Activated CD4-positive, alpha-beta T cell treated with anti-CD3 and anti-CD28 coated beads for 4 hours (primary cell): ENCODE data around the gene IGF2R.

Experiments used
- DNase-seq, 2 donors: peaks; one replicate each; pipeline ENCODE4 v3.0.0-alpha.2; 2020

Gene IGF2R

DNA sequence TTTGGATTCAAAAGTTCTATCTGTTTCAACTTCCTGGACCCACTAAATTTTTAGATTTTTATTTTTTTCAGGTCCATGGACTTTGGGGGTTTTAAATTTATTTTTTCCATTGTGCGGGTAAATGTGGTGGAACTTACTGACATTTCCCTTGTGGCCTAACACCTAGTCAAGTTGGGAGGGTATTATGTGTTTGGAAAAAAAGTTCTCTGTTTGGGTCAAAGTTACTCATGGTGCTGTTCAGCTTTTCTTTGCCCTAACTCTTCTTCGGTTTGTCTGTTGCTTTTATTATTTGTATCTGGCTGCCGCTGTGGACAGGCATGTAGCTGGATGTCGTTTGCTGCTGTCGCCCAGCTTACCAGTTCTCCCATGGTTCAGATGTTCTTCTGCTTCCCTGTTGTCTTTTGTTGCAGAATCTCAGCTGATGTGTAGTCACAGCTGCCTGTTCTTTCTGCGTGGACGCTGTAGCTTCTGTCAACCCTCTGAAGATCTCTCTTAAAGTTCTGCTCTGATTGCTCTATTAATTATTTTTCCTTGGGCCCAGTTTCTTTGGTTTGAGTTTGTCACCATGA is 7.9 kb downstream of the IGF2R start:
- DNase-seq: no peak

DNA sequence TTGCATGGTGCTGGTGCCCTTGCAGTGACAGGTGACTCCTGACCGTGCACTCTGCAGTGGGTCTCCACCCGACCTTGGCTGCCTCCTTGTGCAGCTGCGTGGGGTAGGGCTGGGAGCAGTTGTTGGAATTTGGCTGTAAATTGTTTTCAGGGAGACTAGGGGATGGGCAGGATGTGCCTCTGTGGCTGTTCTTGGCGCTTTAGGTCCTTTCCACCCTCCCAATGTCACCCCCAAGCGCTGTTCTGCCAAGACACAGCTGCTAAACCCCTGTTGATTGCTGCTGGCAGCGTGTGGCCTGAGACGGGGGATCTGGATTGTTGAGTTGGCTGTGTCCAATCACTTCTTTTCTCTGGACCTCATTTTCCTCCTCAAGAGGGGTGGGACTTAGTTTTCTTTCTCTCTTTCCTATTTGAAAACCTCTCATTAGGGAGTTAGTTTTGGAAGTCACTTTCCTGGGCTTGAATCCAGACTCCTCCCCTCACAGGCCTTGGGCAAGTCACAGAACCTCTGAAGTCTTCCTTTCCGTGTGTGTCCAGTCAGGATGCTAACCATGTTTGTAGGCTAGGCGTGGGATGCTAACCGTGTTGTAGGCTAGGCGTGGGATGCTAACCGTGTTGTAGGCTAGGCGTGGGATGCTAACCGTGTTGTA is 8.5 kb downstream of the IGF2R start:
- DNase-seq: no peak

DNA sequence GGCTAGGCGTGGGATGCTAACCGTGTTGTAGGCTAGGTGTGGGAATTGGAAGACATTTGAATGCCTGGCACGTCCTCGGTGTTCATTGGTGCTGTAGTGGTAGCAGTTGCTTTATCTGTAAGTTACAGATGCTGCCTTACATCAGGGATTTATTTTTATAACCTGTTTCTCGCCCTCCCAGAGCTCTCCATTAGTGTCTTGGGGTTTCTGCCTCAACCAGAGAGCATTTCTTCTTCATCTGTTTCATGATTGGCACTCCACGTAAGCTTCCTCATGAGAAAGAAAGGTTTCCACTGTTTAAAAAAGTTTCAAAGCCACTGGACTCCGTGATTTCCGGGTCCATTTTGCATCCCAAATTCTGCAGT is 9.0 kb downstream of the IGF2R start:
- DNase-seq: no peak

DNA sequence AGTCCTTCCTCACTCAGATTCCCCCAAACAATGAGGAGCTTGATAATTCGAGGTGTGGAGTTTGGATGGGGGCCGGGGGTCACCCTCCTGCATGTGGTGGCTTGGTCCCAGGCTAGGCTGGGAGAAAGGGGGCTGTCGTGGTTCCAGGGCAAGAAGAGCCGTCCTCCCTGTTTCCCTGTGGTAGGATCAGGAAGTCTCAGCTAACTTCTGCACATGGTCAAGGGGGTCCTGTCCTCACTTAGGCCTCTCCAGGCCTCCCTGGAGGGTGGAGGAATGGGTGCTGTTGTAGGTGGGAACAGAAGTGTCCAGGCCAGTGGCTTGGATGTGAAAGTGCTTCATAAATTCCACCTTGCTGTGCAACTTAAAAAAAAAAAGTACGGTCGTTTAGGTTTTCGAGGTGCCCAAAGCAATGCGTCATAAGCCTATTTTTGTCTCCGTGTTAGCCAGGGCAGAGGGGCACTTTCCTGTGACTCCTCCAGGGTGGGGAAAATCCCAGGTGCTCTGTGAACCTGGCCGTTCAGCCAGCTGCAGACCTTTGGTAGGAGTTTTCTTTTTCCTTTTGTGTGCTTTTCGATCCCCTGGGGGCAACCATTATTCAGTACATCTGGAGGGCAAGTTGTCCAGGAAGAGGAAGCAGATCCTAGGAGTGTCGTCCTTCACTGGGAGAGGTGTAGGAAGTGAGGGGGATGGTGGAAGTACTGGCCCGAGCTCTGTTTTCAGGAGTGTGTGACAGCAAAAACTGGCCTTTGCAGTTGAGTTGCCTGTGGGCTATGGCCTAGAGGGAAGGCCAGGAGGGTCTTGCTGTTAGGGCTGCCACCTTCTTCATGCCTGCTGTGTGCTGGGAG is 9.6 kb downstream of the IGF2R start:
- peak; percentile 43 to 45 for DNase-seq

DNA sequence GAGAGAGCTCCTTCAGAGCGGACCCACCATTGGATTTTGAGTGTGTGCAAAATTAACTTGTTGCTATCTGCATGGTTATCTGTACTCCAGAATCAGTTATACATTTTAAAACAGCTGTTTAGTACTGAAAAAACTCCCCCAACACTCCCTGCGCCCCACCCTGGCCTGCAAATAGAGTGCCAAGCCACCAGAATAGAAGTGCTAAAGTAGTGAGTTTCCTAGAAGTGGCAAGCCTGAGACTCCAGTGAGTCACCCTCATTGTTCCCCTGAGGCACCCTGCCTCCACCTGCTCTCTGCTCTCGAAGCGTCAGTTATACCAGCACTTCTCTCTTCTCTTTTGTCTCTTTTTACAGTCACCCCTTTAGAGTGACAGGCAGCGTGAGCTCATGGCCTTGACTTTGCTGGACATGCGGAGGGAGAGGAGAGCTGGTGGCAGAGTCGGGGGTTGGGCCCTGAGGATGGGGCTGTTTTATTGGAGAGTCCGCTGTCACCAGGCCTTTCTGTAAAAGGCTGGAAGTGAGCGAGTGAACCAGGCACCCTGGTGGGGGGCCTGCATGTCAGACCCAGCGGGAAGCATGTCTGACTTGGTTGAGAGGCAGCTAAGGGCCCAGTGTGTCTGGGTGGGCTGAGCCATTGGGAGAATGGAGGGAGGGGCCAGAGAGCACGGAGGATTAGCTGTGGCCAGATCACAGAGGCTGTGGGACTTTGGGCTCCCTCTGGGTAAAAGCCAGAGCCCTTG is 10.4 kb downstream of the IGF2R start:
- peak; percentile 63 to 66 for DNase-seq

DNA sequence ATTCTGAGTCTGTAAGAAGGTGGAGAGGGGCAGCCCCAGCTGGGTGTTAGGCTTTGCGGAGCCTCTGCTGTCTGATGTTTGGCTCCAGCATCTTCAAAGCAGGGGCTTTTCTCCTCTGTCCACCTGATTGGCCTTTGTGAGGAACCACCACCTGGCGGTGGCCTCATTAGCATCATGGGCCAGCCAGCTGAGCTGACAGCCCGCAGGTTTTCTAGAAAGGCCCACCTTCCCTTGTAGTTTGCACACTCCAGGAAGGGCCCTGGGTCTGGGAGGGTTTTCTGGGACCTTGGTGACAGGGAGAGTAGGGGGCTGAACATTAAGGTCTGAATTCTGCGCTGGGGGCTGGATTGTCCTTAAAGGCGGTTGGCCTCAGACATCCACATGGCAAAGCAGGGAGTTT is 11.6 kb downstream of the IGF2R start:
- DNase-seq: no peak

DNA sequence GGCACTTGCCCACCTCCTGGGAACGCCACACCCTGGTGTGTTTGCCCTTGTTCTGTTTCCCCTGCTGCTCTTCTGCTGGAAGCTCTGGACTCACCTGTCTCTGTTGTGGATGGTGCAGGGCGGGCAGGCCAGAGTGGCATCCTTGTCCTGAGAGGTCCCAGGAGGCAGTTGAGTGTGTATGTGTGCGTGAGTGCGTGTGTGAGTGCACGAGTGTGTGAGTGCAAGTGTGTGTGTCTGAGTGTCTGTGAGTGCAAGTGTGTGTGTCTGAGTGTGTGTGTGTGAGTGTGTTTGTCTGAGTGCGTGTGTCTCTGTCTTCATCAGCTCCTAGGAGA is 12.2 kb downstream of the IGF2R start:
- DNase-seq: no peak

DNA sequence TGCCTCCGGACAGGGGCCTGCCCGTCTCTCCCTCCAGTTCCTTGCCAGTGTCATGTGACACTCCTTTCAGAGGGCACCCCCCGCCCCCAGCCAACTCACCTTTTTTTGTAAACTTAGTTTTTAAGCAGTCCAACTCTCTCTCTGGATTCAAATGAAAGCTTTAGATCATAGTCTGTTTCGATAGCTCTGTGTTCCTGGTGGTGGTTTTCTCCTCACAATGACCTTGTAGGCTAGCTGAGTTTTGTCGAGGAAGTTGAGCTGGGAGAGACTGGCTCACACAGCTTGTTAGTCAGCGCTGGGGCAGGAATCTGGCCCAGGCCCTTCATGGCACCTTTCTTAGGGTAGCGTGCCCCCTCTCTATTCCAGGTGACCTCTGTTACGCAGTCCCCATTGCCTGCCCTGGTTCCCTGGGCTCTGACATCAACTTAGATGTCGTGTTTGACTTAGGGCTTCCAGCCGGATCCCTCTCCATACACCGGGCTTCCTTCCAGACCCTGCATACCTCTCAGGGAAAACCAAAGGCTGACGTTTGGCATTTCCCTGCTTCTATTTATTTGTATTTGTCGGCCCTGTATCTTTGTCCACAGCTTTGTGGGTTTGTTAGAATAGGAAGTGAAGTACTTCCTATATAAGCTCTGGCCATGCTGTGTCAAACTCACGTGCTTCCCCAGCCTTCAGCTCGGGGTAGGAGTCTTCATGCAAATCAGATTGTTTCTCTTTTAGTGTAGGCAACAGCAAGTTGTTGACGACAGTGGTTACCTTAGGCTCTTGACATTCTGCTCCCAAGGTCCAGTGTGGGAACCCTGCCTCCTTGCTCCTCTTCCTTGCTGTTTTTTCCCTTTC is 12.7 kb downstream of the IGF2R start:
- peak; percentile 40 to 49 for DNase-seq

DNA sequence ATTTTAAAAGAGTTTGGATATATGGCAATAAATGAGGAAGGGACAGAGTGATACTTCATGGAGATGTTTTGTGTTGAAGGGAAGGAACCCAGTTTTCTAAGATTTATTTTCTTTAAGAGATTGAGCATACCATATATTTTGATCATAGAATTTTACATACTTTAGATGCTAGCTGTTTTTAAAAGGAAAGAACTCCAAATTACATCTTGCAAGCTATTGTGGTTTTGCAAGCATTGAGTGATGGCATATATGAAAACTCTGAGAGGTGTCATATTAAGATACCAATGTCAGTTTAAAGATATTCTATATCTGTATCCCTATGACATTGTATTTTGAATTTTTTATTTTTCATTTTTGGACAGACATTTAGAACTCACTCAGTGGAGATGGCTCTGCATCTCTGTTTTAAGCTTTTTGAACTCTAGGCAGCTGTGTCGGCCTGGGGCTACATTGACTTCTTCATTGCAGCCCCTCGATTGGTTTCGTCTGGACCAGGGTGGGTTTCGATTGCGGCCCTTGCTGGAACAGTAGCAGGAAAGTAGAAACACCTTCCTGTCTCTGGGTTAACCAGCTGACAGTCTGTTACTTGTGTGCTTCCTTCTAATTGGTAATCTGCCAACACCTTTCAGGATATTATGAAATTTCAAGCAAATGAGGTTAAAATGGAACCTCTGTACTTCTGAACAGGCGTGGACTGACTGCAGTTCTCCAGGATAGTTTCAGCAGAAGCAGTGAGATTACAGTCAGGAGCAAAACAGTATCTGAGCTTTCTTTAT is 14.0 kb downstream of the IGF2R start:
- no peak for DNase-seq

DNA sequence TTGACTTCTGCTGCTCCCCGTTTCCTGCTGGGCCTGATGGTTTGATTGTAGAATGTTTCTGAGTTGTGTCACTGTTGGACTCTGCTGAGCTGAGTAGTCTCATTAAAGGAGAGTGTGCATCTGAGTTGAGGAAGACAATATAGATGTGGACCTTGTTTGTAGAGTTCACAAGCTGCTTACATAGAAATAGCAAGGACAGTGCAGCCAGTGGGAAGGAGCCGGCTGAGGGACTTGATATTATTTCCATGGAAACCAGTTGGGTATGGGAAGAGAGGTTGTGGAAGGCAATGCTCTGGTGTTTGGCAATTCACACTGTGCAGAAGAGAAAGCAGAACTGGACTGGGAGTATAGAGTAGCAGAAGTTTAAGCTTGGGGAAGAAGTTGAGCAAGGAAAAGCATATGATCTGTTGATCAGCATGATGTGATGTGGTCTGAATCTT is 14.8 kb downstream of the IGF2R start:
- DNase-seq: no peak

DNA sequence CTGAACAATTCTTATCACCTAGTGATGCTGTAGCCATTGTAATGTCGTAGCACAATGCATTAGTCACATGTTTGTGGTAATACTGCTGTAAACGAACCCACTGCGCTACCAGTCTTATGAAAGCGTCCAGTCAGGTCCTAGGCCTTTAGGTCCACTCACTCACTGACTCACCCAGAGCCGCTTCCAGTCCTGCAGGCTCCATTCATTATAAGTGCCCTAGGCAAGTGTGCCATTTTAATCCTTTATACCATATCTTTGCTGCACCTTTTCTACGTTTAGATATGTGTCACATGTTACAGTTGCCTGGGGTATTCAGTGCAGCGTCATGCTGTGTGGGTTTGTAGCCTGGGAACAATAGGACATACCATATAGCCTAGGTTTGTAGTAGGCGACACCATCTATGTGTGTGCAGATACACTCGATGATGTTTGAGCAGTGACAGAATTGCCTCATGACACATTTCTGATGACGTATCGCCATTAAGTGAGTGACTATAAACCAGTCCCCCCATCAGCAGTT is 15.4 kb downstream of the IGF2R start:
- DNase-seq: no peak

DNA sequence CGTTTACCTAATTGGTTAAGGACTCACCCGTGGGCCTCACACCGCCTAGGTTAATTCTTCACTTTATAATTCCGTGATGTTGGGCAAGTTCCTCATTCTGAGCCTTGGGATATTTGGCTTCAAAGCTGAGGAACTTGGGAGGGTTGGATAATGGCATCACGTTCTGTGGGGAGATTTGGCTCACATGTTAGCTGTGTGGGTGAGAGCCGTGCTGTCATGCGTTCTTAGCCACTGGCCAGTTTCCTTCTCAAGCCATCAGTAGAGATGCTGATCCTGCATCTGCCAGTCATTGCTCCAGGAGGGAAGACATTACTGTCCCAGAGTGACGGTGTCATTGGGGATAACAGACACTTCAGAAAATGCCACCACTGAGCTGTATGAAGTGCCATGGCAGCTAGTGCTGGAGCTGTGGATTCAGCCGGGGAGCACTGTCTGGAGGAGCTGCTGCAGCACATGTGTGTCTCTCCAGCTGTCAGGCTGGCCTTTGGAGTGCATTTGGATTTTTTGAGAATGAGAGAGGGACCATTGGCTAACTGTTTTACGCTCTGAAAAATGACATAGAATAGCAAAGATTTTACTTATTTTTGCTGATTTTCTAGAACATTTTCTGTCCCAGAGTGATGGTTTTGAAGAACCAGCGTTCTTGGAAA is 16.5 kb downstream of the IGF2R start:
- DNase-seq: no peak

DNA sequence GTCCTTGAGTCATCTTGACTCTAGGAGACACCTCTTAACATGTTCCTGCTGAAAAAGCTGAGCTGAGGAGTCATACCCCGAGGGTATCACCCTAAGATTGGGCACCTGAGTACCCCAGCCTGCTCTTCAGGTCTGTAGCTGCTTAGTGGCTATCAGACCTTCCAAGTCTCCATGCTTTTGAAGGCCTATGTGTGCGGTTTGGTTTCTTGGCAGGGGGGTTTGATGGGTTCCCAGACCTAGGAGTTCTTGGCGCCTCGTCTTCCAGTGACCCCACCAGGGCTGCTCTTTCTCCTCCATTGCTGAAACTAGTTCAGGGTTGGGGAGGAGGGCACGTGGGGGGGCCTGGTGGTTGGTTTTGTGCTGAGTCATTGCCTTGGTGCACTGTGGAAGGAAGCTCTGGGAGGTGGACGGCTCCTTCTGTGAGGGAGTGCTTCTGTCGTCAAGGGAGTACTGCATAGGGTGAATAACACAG is 20.1 kb downstream of the IGF2R start:
- DNase-seq: peak in 1 of 2 donors; percentile 24

DNA sequence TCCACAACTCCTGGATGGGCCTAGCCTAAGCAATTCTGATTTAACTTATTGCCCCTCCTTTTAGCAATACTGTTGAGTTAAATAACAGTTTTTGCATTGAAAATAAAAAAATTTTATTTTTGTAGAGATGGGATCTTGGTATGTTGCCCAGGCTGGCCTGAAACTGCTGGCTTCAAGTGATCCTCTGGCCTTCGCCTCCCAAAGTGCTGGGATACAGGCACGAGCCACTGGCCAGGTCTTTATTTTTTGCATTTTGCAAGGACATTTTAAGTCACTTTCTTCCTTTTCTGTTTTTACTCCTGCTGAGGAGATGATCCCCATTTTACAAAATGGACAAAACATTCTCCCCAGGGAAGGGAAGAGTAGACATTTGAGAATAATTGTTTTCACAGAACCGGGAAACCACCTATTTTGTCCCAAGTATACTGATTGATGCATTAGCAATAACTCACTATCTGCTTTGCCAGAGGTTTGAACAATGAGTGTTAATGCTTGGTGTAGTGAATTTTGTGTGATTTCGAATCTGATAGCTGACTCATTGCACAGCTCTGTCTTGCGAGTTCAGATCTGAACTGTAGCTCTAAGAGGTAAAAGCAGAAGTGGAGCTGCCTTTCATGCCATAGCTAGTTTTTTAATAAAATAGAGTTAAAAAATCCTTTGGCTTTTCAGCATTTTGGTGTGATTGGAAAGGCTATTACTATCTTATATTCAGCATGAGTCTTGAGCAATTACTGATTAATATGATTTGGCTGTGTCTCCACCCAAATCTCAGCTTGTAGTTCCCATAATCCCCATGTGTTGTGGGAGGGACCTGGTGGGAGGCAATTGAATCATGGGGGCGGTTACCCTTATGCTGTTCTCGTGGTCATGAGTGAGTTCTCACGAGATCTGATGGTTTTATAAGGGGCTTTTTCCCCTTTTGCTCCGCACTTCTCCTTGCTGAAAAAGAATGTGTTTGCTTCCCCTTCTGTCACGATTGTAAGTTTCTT is 20.9 kb downstream of the IGF2R start:
- DNase-seq: no peak

DNA sequence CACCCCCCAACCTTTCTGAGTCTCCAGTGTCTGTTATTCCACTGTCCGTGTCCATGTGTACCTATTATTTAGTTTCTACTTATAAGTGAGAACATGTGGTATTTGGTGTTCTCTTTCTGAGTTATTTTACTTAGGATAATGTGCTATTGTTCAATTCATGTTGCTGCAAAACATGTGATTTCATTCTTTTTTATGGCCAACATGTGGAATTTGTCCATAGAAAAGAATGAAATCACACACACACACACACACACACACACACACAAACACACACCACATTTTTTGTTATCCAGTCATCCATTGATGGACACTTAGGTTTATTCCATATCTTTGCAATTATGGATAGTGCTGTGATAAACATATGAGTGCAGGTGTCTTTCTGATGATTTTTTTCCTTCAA is 23.5 kb downstream of the IGF2R start:
- no peak for DNase-seq

DNA sequence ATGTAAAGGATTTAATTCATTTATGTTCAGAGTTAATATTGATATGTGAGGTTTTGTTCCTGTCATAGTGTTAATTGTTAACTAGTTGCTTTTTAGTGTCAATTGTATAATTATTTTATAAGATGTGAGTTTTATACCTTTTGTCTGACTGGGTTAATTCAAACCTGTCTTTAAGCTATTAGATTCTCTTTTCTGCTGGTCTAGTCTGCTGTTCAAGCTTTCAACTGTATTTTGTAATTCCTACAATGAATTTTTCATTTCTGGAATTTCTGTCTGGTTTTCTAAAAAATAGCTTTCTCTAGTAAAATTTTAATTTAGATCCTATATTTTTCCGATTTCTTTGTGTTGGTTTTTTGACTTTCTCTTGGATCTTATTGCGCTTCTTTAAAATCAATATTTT is 26.5 kb downstream of the IGF2R start:
- DNase-seq: no peak

DNA sequence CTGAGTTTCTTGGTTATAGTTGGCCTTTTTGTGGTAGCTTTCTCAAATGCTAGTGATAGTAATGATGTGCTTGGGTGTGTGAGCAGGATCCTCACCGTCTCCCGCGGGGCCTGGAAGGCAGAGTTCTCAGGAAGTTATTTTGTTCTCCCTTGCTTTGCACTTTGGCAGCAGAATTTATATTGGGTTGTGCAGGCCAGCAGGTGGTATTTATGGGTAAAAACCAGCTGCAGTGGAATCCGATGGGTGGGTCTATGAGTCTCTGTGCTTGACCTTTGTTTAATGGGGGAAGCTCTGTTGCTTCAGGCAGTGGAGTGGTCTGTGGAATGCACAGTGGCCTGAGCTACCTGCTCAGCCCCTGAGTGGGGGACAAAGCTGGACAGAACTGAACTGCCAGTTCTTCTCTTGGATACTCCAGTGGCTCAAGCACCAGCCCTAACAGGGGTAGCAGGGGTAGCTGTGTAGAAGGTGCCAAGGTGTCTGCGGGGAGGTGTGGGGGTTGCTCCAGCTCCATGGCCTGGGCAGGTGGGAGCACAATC is 27.3 kb downstream of the IGF2R start:
- DNase-seq: no peak

DNA sequence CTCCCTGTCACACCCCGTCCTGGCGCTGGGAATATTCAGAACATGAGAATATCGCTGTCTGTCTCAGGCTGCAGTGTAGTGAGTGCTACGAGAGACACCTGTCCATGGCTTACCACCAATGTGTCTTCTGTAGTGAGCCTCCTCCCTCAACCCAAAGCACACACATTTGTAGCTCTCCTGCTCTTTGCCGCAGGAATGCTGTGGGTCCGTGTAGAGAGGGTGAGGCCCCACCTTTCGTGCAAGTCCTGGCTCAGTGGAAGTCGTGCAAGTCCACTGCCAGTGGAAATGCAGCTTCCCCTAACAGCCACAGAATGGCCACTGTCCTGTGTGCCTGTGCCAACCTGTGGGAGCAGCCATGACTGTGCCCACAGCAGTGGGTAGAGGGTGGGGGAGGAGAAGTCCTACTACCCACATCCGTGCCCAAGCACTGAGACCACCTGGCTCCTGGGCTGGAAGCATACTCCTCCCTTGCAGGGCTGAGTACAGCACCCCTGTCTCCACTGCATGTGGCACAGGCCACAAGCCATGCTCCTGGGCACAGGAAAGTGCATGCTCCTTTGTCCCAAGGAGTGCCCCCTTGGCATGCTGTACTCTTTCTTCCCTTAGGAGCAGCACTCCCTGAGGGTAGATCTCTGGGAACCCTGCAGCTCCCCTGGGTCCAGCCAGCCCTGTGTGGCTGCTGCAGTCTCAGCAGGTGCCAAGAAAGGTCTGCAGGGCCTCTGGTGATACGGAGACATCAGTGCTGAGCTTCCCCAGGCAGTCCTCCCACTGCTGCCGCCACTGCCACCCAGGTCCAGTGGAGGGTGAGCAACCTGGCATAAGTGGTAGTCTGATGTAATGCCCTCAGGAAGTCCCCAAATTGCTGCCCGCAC is 28.0 kb downstream of the IGF2R start:
- no peak for DNase-seq
